ENCODE data around the gene HNF1B. TPM values are rescaled to one million over a fixed set of nuclear protein-coding genes. Genes with fewer than 3 reads are reported as not detected.

HNF1B gene
- polyA plus RNA-seq, 1 of the 3 experiments (the other 2 are of a cell fraction): not detected

DNA sequence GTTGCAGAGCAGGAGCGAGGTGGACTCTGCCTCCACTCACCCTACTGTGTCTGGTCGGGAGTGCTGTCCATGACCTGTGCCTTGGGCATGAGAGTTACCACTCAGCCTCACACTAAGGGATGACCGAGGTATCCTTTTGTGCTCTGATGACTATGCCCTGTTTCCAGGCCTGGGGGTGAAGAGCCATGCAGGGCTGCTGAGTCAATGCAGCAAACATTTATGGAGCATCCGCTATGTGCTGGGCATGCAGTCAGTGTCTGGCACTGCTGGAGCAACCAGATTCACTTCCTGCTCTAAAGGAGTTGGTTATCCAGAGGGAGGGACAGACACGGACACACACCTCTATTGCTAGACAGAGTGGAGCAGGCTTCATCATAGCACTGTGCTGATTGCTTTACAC lies 7.6 kb upstream of the HNF1B start:
- Histone ChIP-seq H3K9me3 (no peaks in the 10 kb centered on the region), H3F3A (replicated peaks; ENCODE audit: insufficient read depth) (peaks cover 6% of the 10 kb centered on the region), H3K36me3 (replicated peaks in 1 of 2; ENCODE audit: control insufficient read depth in 1 of 2, insufficient read depth in 2 of 2, low read length in 1 of 2) (no peaks in the 10 kb centered on the region), H3K9me2 (no peaks in the 10 kb centered on the region), H3K27ac (ENCODE audit: low read depth in 2 of 2, low read length in 1 of 2) (peak overlapping the region in 1 of 2 experiments; percentile 54; a peak in 2 of 4 replicates), H3K27me3 (ENCODE audit: insufficient read depth) (no peaks in the 10 kb centered on the region), H3K4me1 (ENCODE audit: control insufficient read depth in 1 of 2, insufficient read depth in 2 of 2, low read depth in 1 of 2, low read length in 1 of 2) (peaks cover 0 to 13% of the 10 kb centered on the region in 2 experiments; a peak in 1 of 4 replicates), H2AFZ (ENCODE audit: low read depth) (peak overlapping the region; percentile 61), H3K79me2 (ENCODE audit: insufficient read depth) (no peaks in the 10 kb centered on the region), H3K9ac (no peak overlapping the region), H4K20me1 (ENCODE audit: insufficient read depth) (no peaks in the 10 kb centered on the region), H3K4me2 (peak overlapping the region; percentile 47), H3K4me3 (ENCODE audit: low read depth in 2 of 2, low read length in 1 of 2) (no peak overlapping the region)
- no peak for TF ChIP-seq GATA2 (CRISPR knock-in tag; IDR thresholded peaks at IDR 0.05)
- peak; percentile 51; the same call in 1 of the 2 replicates for TF ChIP-seq TCF12 (IDR thresholded peaks at IDR 0.05)
- TF ChIP-seq JUND (IDR thresholded peaks at IDR 0.05): peak; percentile 49; the same call in 1 of the 2 replicates
- no peak for TF ChIP-seq TEAD4 (IDR thresholded peaks at IDR 0.05; ENCODE audit: borderline replicate concordance, insufficient read depth)
- TF ChIP-seq ELF1 (IDR thresholded peaks at IDR 0.05): peak; percentile 57; the same call in 1 of the 2 replicates
- TF ChIP-seq MAX (IDR thresholded peaks at IDR 0.05; ENCODE audit: low read depth): peak; percentile 52; the same call in 1 of the 2 replicates
- 0 out of 2 replicates have a peak, but pooled peaks have one; percentile 18 for TF ChIP-seq NFIC (IDR thresholded peaks at IDR 0.05; ENCODE audit: borderline replicate concordance)
- peak; percentile 53; the same call in 1 of the 2 replicates for TF ChIP-seq FOSL2 (IDR thresholded peaks at IDR 0.05; ENCODE audit: borderline replicate concordance, low read depth)
- 40% methylated on average over 5 of the region's 5 CpGs for WGBS (ENCODE audit: low lambda C conversion rate)
- ChIA-PET CTCF (no interaction called here), POLR2A (no interaction called here)
- DNase-seq: no peak

DNA sequence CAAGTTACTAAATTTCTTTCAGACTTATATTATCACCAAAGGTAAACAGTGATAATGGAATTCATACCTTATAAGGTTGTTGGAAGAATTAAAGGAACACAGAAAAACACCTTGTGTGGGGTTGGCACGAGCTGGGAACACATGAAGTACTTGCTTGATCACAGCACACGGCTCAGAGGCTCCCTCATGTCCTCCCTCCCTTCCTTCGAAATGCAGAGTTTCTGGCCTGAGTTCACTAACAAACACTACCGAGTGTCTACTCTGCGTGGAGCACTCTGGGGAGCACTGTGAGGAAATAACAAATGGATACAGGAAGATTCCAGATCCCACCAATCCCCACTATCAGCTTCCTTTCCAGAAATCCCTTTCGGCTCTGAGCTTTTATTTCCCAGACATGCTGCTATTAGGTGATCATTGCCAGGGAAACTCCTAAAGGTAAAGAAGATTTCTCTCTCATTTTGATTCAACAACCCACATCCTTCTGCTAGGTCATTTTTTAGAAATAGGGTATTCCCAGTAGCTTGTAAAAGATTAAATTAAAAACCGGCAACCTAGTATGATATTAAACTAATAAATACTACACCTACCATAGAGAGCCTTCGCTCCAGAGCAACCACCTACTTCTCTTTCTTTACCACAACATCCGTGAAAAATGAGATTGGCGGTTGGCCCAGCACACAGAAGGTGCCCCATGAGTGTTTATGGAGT lies 6.1 kb upstream of the HNF1B start:
- H3K9ac ChIP-seq: no peak overlapping the region
- no peak for DNase-seq
- H3F3A ChIP-seq (replicated peaks; ENCODE audit: insufficient read depth): peaks cover 6% of the 10 kb centered on the region
- no peaks in the 10 kb centered on the region for H4K20me1 ChIP-seq (ENCODE audit: insufficient read depth)
- CTCF ChIA-PET: interaction anchor here (1.2 kb wide), 1 partner anchor 31 kb away, joined by 3 read pairs; no protein-coding TSS in a partner anchor
- H3K36me3 ChIP-seq (replicated peaks in 1 of 2; ENCODE audit: control insufficient read depth in 1 of 2, insufficient read depth in 2 of 2, low read length in 1 of 2): no peaks in the 10 kb centered on the region
- 72% methylated on average over 10 of the region's 10 CpGs for WGBS (ENCODE audit: low lambda C conversion rate)
- no peak overlapping the region for H3K4me3 ChIP-seq (ENCODE audit: low read depth in 2 of 2, low read length in 1 of 2)
- H3K4me1 ChIP-seq (ENCODE audit: control insufficient read depth in 1 of 2, insufficient read depth in 2 of 2, low read depth in 1 of 2, low read length in 1 of 2): peaks cover 0 to 13% of the 10 kb centered on the region in 2 experiments; a peak in 1 of 4 replicates
- H3K9me2 ChIP-seq: no peaks in the 10 kb centered on the region
- H3K9me3 ChIP-seq: no peaks in the 10 kb centered on the region
- no peak overlapping the region for H2AFZ ChIP-seq (ENCODE audit: low read depth)
- H3K79me2 ChIP-seq (ENCODE audit: insufficient read depth): no peaks in the 10 kb centered on the region
- no peak overlapping the region for H3K27ac ChIP-seq (ENCODE audit: low read depth in 2 of 2, low read length in 1 of 2)
- peaks cover 10% of the 10 kb centered on the region for H3K27me3 ChIP-seq (ENCODE audit: insufficient read depth)
- H3K4me2 ChIP-seq: no peak overlapping the region
- TF ChIP-seq, protein P1, sequence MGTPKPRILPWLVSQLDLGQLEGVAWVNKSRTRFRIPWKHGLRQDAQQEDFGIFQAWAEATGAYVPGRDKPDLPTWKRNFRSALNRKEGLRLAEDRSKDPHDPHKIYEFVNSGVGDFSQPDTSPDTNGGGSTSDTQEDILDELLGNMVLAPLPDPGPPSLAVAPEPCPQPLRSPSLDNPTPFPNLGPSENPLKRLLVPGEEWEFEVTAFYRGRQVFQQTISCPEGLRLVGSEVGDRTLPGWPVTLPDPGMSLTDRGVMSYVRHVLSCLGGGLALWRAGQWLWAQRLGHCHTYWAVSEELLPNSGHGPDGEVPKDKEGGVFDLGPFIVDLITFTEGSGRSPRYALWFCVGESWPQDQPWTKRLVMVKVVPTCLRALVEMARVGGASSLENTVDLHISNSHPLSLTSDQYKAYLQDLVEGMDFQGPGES (IDR thresholded peaks at IDR 0.05; ENCODE audit: low read depth, low read length): no peak
- no peak for TF ChIP-seq USF2 (IDR thresholded peaks at IDR 0.05; ENCODE audit: borderline replicate concordance, low read depth, low read length)
- no peak for TF ChIP-seq NRF1 (IDR thresholded peaks at IDR 0.05; ENCODE audit: low read depth, low read length)
- TF ChIP-seq PBX3 (IDR thresholded peaks at IDR 0.05): no peak
- no peak for TF ChIP-seq CHD2 (IDR thresholded peaks at IDR 0.05; ENCODE audit: low read length, partially characterized antibody)
- no peak for TF ChIP-seq GATA2 (CRISPR knock-in tag; IDR thresholded peaks at IDR 0.05)
- TF ChIP-seq MXI1 (IDR thresholded peaks at IDR 0.05; ENCODE audit: low read depth, low read length): no peak
- TF ChIP-seq TEAD4 (IDR thresholded peaks at IDR 0.05; ENCODE audit: borderline replicate concordance, insufficient read depth): no peak
- no peak for TF ChIP-seq FOXJ3 (CRISPR knock-in tag; IDR thresholded peaks at IDR 0.05)
- no peak for TF ChIP-seq YY1 (IDR thresholded peaks at IDR 0.05; ENCODE audit: low read depth)
- TF ChIP-seq SMC3 (IDR thresholded peaks at IDR 0.05; ENCODE audit: low read depth, low read length): no peak
- no peak for TF ChIP-seq ELF1 (IDR thresholded peaks at IDR 0.05)
- no peak for TF ChIP-seq NFIC (IDR thresholded peaks at IDR 0.05; ENCODE audit: borderline replicate concordance)
- no peak for TF ChIP-seq RXRA (IDR thresholded peaks at IDR 0.05; ENCODE audit: borderline replicate concordance, low read depth)
- no peak for TF ChIP-seq TCF12 (IDR thresholded peaks at IDR 0.05)
- no peak for TF ChIP-seq RFX5 (IDR thresholded peaks at IDR 0.05; ENCODE audit: low read length)
- no peak for TF ChIP-seq SIN3A (IDR thresholded peaks at IDR 0.05; ENCODE audit: borderline replicate concordance, low read depth, low read length)
- TF ChIP-seq MAX (IDR thresholded peaks at IDR 0.05; ENCODE audit: low read depth): no peak
- TF ChIP-seq POLR2AphosphoS5 (IDR thresholded peaks at IDR 0.05; ENCODE audit: low read depth, low read length): no peak
- POLR2A ChIA-PET: no interaction called here

Data from SK-N-SH (cell line).